ENCODE results near the gene PLXNA2.

PLXNA2 gene

GRCh38 chr1:208291129-208291528 lies 46.9 kb upstream of the PLXNA2 start:
- Histone ChIP-seq H3K14ac (ENCODE audit: low read length) (no peak overlapping the region), H2AFZ (ENCODE audit: low read length) (no peak overlapping the region), H4K8ac (ENCODE audit: low read depth, low read length) (no peak overlapping the region), H3K27ac (replicated peaks; ENCODE audit: low read length) (no peak overlapping the region), H3K36me3 (replicated peaks in 1 of 2; ENCODE audit: control insufficient read depth in 2 of 2, insufficient read depth in 2 of 2, low read length in 2 of 2) (no peaks in the 10 kb centered on the region), H3K4me1 (ENCODE audit: control insufficient read depth in 2 of 2, insufficient read depth in 1 of 2, low read depth in 1 of 2, low read length in 2 of 2) (peaks cover 0 to 2% of the 10 kb centered on the region in 2 donors), H3K9ac (ENCODE audit: low read depth, low read length, poor library complexity) (no peak overlapping the region), H2AK5ac (ENCODE audit: low read depth, low read length) (no peak overlapping the region), H3K27me3 (ENCODE audit: control insufficient read depth in 3 of 3, insufficient read depth in 3 of 3, low read depth in 1 of 3, low read length in 3 of 3) (peaks cover 0 to 3% (median 0%) of the 10 kb centered on the region in 3 experiments), H2BK120ac (ENCODE audit: low read depth, low read length) (no peak overlapping the region), H3K4ac (ENCODE audit: low read length) (no peak overlapping the region), H2BK5ac (ENCODE audit: low read length) (no peak overlapping the region), H2BK15ac (ENCODE audit: low read length) (no peak overlapping the region), H4K91ac (ENCODE audit: low read depth, low read length, poor library complexity) (no peak overlapping the region), H3K79me1 (ENCODE audit: low read depth, low read length) (no peaks in the 10 kb centered on the region), H3K4me2 (ENCODE audit: insufficient read depth, low read length, poor library complexity, severe bottlenecking) (no peak overlapping the region), H3K18ac (ENCODE audit: low read length) (no peak overlapping the region), H3K9me3 (replicated peaks in 1 of 2; ENCODE audit: control insufficient read depth in 2 of 2, insufficient read depth in 1 of 2, low read depth in 1 of 2, low read length in 2 of 2) (no peaks in the 10 kb centered on the region), H2BK12ac (ENCODE audit: low read length) (no peak overlapping the region), H3K4me3 (ENCODE audit: low read length in 2 of 2) (no peak overlapping the region), H3K23ac (ENCODE audit: low read depth, low read length, poor library complexity) (no peak overlapping the region)
- no peak for DNase-seq (ENCODE audit: low spot score)
- WGBS, 2 donors (ENCODE audit: extremely low coverage in 2 of 2, insufficient read length in 2 of 2, insufficient replicate concordance in 1 of 2) = no CpG with 5 or more reads among the region's 2 CpGs

- H3K9me3 ChIP-seq (replicated peaks in 1 of 2; ENCODE audit: control insufficient read depth in 2 of 2, insufficient read depth in 1 of 2, low read depth in 1 of 2, low read length in 2 of 2) = no peaks in the 10 kb centered on the region
- H3K4ac ChIP-seq (ENCODE audit: low read length) = no peak overlapping the region
- H2BK5ac ChIP-seq (ENCODE audit: low read length) = no peak overlapping the region
- H3K36me3 ChIP-seq (replicated peaks in 1 of 2; ENCODE audit: control insufficient read depth in 2 of 2, insufficient read depth in 2 of 2, low read length in 2 of 2) = no peaks in the 10 kb centered on the region
- peaks cover 0 to 2% of the 10 kb centered on the region in 2 donors for H3K4me1 ChIP-seq (ENCODE audit: control insufficient read depth in 2 of 2, insufficient read depth in 1 of 2, low read depth in 1 of 2, low read length in 2 of 2)
- H4K8ac ChIP-seq (ENCODE audit: low read depth, low read length) = no peak overlapping the region
- no peak overlapping the region for H4K91ac ChIP-seq (ENCODE audit: low read depth, low read length, poor library complexity)
- no peak overlapping the region for H2AFZ ChIP-seq (ENCODE audit: low read length)
- no peak overlapping the region for H3K14ac ChIP-seq (ENCODE audit: low read length)
- H2BK12ac ChIP-seq (ENCODE audit: low read length) = no peak overlapping the region
- H3K27ac ChIP-seq (replicated peaks; ENCODE audit: low read length) = no peak overlapping the region
- H2BK15ac ChIP-seq (ENCODE audit: low read length) = no peak overlapping the region
- H3K79me1 ChIP-seq (ENCODE audit: low read depth, low read length) = no peaks in the 10 kb centered on the region
- H3K4me2 ChIP-seq (ENCODE audit: insufficient read depth, low read length, poor library complexity, severe bottlenecking) = no peak overlapping the region
- no peak overlapping the region for H2AK5ac ChIP-seq (ENCODE audit: low read depth, low read length)
- H3K27me3 ChIP-seq (ENCODE audit: control insufficient read depth in 3 of 3, insufficient read depth in 3 of 3, low read depth in 1 of 3, low read length in 3 of 3) = peaks cover 0 to 3% (median 0%) of the 10 kb centered on the region in 3 experiments
- H3K23ac ChIP-seq (ENCODE audit: low read depth, low read length, poor library complexity) = no peak overlapping the region
- WGBS, 2 donors (ENCODE audit: extremely low coverage in 2 of 2, insufficient read length in 2 of 2, insufficient replicate concordance in 1 of 2) = no CpG with 5 or more reads among the region's 2 CpGs
- H3K4me3 ChIP-seq (ENCODE audit: low read length in 2 of 2) = no peak overlapping the region
- H2BK120ac ChIP-seq (ENCODE audit: low read depth, low read length) = no peak overlapping the region
- H3K18ac ChIP-seq (ENCODE audit: low read length) = no peak overlapping the region
- no peak for DNase-seq (ENCODE audit: low spot score)
- no peak overlapping the region for H3K9ac ChIP-seq (ENCODE audit: low read depth, low read length, poor library complexity)
Measured at GRCh38 chr1:208289716-208290115, 45.5 kb upstream of the PLXNA2 start.

- Histone ChIP-seq H4K8ac (ENCODE audit: low read depth, low read length) (no peak overlapping the region), H2AFZ (ENCODE audit: low read length) (no peak overlapping the region), H3K27me3 (ENCODE audit: control insufficient read depth in 3 of 3, insufficient read depth in 3 of 3, low read depth in 1 of 3, low read length in 3 of 3) (peaks cover 0 to 3% (median 0%) of the 10 kb centered on the region in 3 experiments), H3K4ac (ENCODE audit: low read length) (no peak overlapping the region), H3K4me1 (ENCODE audit: control insufficient read depth in 2 of 2, insufficient read depth in 1 of 2, low read depth in 1 of 2, low read length in 2 of 2) (no peaks in the 10 kb centered on the region), H2AK5ac (ENCODE audit: low read depth, low read length) (no peak overlapping the region), H3K18ac (ENCODE audit: low read length) (no peak overlapping the region), H4K91ac (ENCODE audit: low read depth, low read length, poor library complexity) (no peak overlapping the region), H3K27ac (replicated peaks; ENCODE audit: low read length) (no peak overlapping the region), H3K9me3 (replicated peaks in 1 of 2; ENCODE audit: control insufficient read depth in 2 of 2, insufficient read depth in 1 of 2, low read depth in 1 of 2, low read length in 2 of 2) (no peaks in the 10 kb centered on the region), H3K4me3 (ENCODE audit: low read length in 2 of 2) (no peak overlapping the region), H2BK120ac (ENCODE audit: low read depth, low read length) (no peak overlapping the region), H2BK5ac (ENCODE audit: low read length) (no peak overlapping the region), H3K36me3 (replicated peaks in 1 of 2; ENCODE audit: control insufficient read depth in 2 of 2, insufficient read depth in 2 of 2, low read length in 2 of 2) (no peaks in the 10 kb centered on the region), H2BK15ac (ENCODE audit: low read length) (no peak overlapping the region), H3K79me1 (ENCODE audit: low read depth, low read length) (no peaks in the 10 kb centered on the region), H3K23ac (ENCODE audit: low read depth, low read length, poor library complexity) (no peak overlapping the region), H3K9ac (ENCODE audit: low read depth, low read length, poor library complexity) (no peak overlapping the region), H2BK12ac (ENCODE audit: low read length) (no peak overlapping the region), H3K4me2 (ENCODE audit: insufficient read depth, low read length, poor library complexity, severe bottlenecking) (no peak overlapping the region), H3K14ac (ENCODE audit: low read length) (no peak overlapping the region)
- no CpG with 5 or more reads among the region's 4 CpGs for WGBS, 2 donors (ENCODE audit: extremely low coverage in 2 of 2, insufficient read length in 2 of 2, insufficient replicate concordance in 1 of 2)
- no peak for DNase-seq (ENCODE audit: low spot score)
Measured at GRCh38 chr1:208288495-208288894, 44.3 kb upstream of the PLXNA2 start.

GRCh38 chr1:208280681-208281450 lies 36.7 kb upstream of the PLXNA2 start:
- Histone ChIP-seq H3K4me3 (ENCODE audit: low read length in 2 of 2) (no peak overlapping the region), H3K4me1 (ENCODE audit: control insufficient read depth in 2 of 2, insufficient read depth in 1 of 2, low read depth in 1 of 2, low read length in 2 of 2) (peaks cover 0 to 11% of the 10 kb centered on the region in 2 donors), H3K27me3 (ENCODE audit: control insufficient read depth in 3 of 3, insufficient read depth in 3 of 3, low read depth in 1 of 3, low read length in 3 of 3) (peaks cover 0 to 6% (median 0%) of the 10 kb centered on the region in 3 experiments), H3K18ac (ENCODE audit: low read length) (no peak overlapping the region), H2AFZ (ENCODE audit: low read length) (no peak overlapping the region), H3K4me2 (ENCODE audit: insufficient read depth, low read length, poor library complexity, severe bottlenecking) (no peak overlapping the region), H3K79me1 (ENCODE audit: low read depth, low read length) (no peaks in the 10 kb centered on the region), H2BK120ac (ENCODE audit: low read depth, low read length) (no peak overlapping the region), H4K8ac (ENCODE audit: low read depth, low read length) (no peak overlapping the region), H3K27ac (replicated peaks; ENCODE audit: low read length) (no peak overlapping the region), H3K9me3 (replicated peaks in 1 of 2; ENCODE audit: control insufficient read depth in 2 of 2, insufficient read depth in 1 of 2, low read depth in 1 of 2, low read length in 2 of 2) (no peaks in the 10 kb centered on the region), H2AK5ac (ENCODE audit: low read depth, low read length) (no peak overlapping the region), H2BK5ac (ENCODE audit: low read length) (no peak overlapping the region), H3K36me3 (replicated peaks in 1 of 2; ENCODE audit: control insufficient read depth in 2 of 2, insufficient read depth in 2 of 2, low read length in 2 of 2) (no peaks in the 10 kb centered on the region), H3K4ac (ENCODE audit: low read length) (no peak overlapping the region), H3K23ac (ENCODE audit: low read depth, low read length, poor library complexity) (no peak overlapping the region), H2BK15ac (ENCODE audit: low read length) (no peak overlapping the region), H3K9ac (ENCODE audit: low read depth, low read length, poor library complexity) (no peak overlapping the region), H2BK12ac (ENCODE audit: low read length) (no peak overlapping the region), H4K91ac (ENCODE audit: low read depth, low read length, poor library complexity) (no peak overlapping the region), H3K14ac (ENCODE audit: low read length) (no peak overlapping the region)
- no peak for DNase-seq (ENCODE audit: low spot score)
- no CpG with 5 or more reads among the region's 8 CpGs for WGBS, 2 donors (ENCODE audit: extremely low coverage in 2 of 2, insufficient read length in 2 of 2, insufficient replicate concordance in 1 of 2)

All from neuronal stem cell (in vitro differentiated cells).